WERI-Rb-1 (cell line): ENCODE measurements around the gene DDA1.

ENCODE experiments used
- DNase-seq: peaks from one replicate; pipeline ENCODE4 v3.0.0-alpha.2; 2020
- H3K27ac ChIP-seq: fragments of 250-450 bp; sonication (Bioruptor Pico); 2 replicates; pipeline ENCODE4 v1.5.1; 2020; ENCODE audit warnings: mild to moderate bottlenecking, moderate library complexity
- H3K27me3 ChIP-seq: fragments of 250-450 bp; sonication (Bioruptor Pico); 2 replicates; pipeline ENCODE4 v1.5.1; 2021; ENCODE audit warnings: mild to moderate bottlenecking, low read depth, moderate library complexity; ENCODE audit not compliant: insufficient read depth, severe bottlenecking
- H3K36me3 ChIP-seq: fragments of 250-450 bp; sonication (Bioruptor Pico); 2 replicates; pipeline ENCODE4 v1.5.1; 2020; ENCODE audit warnings: mild to moderate bottlenecking, moderate library complexity
- H3K4me3 ChIP-seq: 2 replicates; pipeline ENCODE4 v1.5.1; 2011; ENCODE audit warnings: low read depth, mild to moderate bottlenecking, control low read depth, low read length
- H3K9me3 ChIP-seq: fragments of 250-450 bp; sonication (Bioruptor Pico); 2 replicates; pipeline ENCODE4 v1.5.1; 2021; ENCODE audit warnings: mild to moderate bottlenecking, moderate library complexity; ENCODE audit not compliant: severe bottlenecking
- TF ChIP-seq, protein P1 (sequence below): IDR thresholded peaks from 2 replicates; pipeline ENCODE4 v1.5.1; 2011; ENCODE audit warnings: low read depth, mild to moderate bottlenecking, control low read depth, inconsistent platforms, low read length

Gene DDA1

DNA sequence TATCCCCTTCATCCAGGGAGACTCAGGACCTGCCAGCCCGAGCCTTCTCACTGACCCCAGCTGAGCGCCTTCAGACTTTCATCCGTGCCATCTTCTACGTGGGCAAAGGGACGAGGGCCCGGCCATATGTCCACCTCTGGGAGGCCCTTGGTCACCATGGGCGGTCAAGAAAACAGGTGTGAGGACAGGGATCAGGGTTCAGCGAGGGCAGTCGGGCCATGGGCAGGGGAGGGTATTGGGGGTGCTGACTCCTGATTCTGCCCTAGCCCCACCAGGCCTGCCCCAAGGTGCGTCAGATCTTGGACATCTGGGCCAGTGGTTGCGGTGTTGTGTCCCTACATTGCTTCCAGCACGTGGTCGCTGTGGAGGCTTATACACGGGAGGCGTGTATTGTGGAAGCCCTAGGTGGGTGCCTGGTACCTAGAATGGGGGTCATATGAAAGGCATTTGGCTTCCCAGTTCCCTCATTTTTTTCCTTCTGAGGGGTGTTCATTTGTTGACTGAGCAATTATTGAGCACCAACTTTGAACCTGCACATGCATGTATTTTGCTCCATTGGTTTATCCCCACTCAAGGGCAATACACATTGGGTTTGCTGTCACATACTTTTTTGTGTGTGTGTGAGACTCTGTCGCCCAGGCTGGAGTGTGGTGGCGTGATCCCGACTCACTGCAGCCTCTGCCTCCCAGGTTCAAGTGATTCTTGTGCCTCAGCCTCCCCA lies 23.8 kb upstream of the DDA1 start:
- Histone ChIP-seq H3K9me3 (peaks cover 6% of the 10 kb centered on the region), H3K4me3 (no peak overlapping the region), H3K27ac (no peak overlapping the region), H3K36me3 (peaks cover 5% of the 10 kb centered on the region; the same call in 1 of the 2 replicates), H3K27me3 (no peaks in the 10 kb centered on the region)
- no peak for DNase-seq
- TF ChIP-seq, protein P1, sequence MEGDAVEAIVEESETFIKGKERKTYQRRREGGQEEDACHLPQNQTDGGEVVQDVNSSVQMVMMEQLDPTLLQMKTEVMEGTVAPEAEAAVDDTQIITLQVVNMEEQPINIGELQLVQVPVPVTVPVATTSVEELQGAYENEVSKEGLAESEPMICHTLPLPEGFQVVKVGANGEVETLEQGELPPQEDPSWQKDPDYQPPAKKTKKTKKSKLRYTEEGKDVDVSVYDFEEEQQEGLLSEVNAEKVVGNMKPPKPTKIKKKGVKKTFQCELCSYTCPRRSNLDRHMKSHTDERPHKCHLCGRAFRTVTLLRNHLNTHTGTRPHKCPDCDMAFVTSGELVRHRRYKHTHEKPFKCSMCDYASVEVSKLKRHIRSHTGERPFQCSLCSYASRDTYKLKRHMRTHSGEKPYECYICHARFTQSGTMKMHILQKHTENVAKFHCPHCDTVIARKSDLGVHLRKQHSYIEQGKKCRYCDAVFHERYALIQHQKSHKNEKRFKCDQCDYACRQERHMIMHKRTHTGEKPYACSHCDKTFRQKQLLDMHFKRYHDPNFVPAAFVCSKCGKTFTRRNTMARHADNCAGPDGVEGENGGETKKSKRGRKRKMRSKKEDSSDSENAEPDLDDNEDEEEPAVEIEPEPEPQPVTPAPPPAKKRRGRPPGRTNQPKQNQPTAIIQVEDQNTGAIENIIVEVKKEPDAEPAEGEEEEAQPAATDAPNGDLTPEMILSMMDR = no peak

DNA sequence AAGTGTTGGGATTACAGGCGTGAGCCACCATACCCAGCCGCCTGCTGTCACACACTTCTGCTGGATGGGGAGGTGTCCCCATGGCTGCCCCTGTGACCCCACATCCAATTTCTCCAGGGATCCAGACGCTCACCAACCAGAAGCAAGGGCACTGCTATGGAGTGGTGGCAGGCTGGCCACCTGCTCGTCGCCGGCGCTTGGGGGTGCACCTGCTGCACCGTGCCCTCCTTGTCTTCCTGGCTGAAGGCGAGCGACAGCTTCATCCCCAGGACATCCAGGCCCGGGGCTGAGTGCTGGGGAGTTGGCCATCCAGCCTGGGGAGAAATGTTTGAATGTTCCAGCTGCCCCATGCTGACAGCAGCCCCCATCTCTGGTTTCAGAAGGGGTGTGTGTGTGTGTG lies 23.1 kb upstream of the DDA1 start:
- TF ChIP-seq, protein P1 = no peak
- H3K4me3 ChIP-seq = no peak overlapping the region

DNA sequence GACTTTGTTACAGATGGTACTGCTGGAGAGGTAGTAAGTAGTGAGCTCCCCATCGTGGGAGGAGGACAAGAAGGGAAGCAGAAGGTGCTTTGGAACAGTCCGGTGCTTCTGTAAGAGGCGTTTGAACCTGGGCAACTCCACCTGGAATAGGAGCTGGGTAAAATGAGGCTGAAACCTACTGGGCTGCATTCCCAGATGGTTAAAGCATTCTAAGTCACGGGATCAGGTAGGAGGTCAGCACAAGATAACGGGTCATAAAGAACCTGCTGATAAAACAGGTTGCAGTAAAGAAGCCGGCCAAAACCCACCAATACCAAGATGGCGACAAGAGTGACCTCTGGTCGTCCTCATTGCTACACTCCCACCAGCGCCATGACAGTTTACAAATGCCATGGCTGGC lies 22.6 kb upstream of the DDA1 start:
- Histone ChIP-seq H3K4me3 (no peak overlapping the region), H3K27me3 (no peaks in the 10 kb centered on the region), H3K9me3 (peaks cover 6% of the 10 kb centered on the region), H3K36me3 (peaks cover 8% of the 10 kb centered on the region), H3K27ac (no peak overlapping the region)
- TF ChIP-seq, protein P1 = no peak
- no peak for DNase-seq

More for the DNA sequence above, 23.1 kb upstream of the DDA1 start:
- H3K9me3 ChIP-seq = peaks cover 6% of the 10 kb centered on the region
- no peak overlapping the region for H3K27ac ChIP-seq
- DNase-seq = no peak
- H3K36me3 ChIP-seq = peaks cover 5% of the 10 kb centered on the region; the same call in 1 of the 2 replicates
- no peaks in the 10 kb centered on the region for H3K27me3 ChIP-seq

DNA sequence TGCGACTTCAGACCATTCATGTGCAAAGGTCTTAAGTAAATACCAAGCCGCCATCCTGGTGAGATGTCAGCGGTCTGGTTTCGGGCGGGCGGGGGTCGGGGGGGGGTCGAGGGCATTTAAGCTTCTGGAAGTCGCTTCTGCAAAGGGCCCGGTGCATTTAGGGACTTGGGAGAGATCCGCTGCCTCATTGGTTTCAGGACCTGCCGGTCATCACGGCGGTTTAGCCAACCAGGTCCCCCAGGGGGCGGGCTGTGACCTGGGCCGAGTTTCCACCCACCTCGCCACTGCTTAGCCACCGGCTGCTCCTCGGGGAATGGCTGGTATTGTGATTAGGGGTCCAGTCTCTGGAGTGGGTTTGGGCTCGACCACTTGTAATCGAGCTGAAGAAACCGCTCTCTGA lies 19.9 kb upstream of the DDA1 start:
- no peaks in the 10 kb centered on the region for H3K27me3 ChIP-seq
- DNase-seq = peak; percentile 55
- H3K27ac ChIP-seq = no peak overlapping the region
- H3K4me3 ChIP-seq = no peak overlapping the region
- peaks cover 22% of the 10 kb centered on the region for H3K36me3 ChIP-seq
- H3K9me3 ChIP-seq = peaks cover 6% of the 10 kb centered on the region
- TF ChIP-seq, protein P1 = no peak

DNA sequence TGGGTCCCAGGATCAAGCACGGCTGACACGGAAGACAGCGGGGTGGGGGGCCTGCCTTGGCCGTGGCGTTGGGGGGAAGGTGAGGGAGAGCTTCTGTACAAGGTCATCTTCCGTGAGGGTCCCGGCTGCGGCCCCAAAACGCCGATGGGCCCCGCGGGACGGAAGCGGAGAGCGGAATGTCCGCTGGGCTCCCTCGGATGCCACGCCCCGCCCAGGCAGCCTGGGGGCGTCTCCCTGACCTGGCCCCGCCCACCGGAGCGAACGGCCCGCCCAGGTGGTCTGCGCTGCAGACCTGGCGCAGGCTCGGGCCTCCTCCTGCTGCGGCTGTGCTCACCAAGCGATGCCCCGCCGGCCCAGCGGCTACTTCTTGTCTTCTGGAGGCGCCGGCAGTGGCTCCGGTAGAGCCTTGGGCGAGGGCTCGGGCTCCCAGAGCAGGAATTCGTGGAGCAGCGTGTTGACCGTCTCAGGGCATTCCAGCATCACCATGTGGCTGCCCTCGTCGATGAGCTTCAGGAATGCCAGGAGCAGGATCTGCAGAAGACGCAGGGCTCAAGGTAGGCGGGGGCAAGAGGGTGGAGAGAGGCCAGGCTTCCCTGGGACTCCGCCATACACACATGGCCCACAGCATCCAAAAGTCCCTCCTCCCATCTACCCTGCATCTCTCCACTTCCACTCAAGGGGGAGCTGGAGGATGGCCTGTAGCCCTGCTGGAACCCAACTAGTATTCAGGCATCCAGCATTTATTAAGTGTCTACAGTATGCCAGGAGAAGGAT lies 16.9 kb upstream of the DDA1 start:
- Histone ChIP-seq H3K27me3 (no peaks in the 10 kb centered on the region), H3K27ac (no peak overlapping the region)
- DNase-seq = peak; percentile 48

More for the DNA sequence above, 16.9 kb upstream of the DDA1 start:
- peaks cover 28% of the 10 kb centered on the region for H3K36me3 ChIP-seq
- no peak overlapping the region for H3K4me3 ChIP-seq
- no peaks in the 10 kb centered on the region for H3K9me3 ChIP-seq
- TF ChIP-seq, protein P1 = peak; percentile 57
